GM12878 (cell line): Measurements from ENCODE around the gene ZCCHC13. TPM values are rescaled to one million over a fixed set of nuclear protein-coding genes. Genes with fewer than 3 reads are reported as not detected.

Source experiments
- BACH1 ChIP-seq: fragments of 450-650 bp; IDR thresholded peaks from 2 replicates; pipeline ENCODE4 v1.6.1; 2017; ENCODE audit warnings: mild to moderate bottlenecking, borderline replicate concordance
- CBFB ChIP-seq: IDR thresholded peaks from 2 replicates; pipeline ENCODE4 v1.6.1; 2016; ENCODE audit warnings: antibody characterized with exemption, low read depth
- DPF2 ChIP-seq: fragments of 450-650 bp; IDR thresholded peaks from 2 replicates; pipeline ENCODE4 v1.6.1; 2017; ENCODE audit warnings: mild to moderate bottlenecking
- GATAD2B ChIP-seq: fragments of 450-650 bp; conservative IDR thresholded peaks from 2 replicates; pipeline ENCODE4 v1.6.1; 2017; ENCODE audit warnings: low read depth, mild to moderate bottlenecking, moderate library complexity
- HCFC1 ChIP-seq: fragments of 150-350 bp; IDR thresholded peaks from 2 replicates; pipeline ENCODE4 v1.6.1; 2014; ENCODE audit warnings: low read length
- HDAC2 ChIP-seq: fragments of 200-600 bp; sonication (generic); IDR thresholded peaks from 2 replicates; pipeline ENCODE4 v1.6.1; 2017
- HDGF ChIP-seq: fragments of 450-650 bp; IDR thresholded peaks from 2 replicates; pipeline ENCODE4 v1.6.1; 2016; ENCODE audit warnings: antibody characterized with exemption
- HSF1 ChIP-seq: fragments of 150-350 bp; IDR thresholded peaks from 2 replicates; pipeline ENCODE4 v1.6.1; 2014; ENCODE audit warnings: mild to moderate bottlenecking, low read depth, low read length
- KDM1A ChIP-seq: fragments of 200-600 bp; sonication (generic); IDR thresholded peaks from 2 replicates; pipeline ENCODE4 v1.6.1; 2016; ENCODE audit warnings: borderline replicate concordance
- MAX ChIP-seq: IDR thresholded peaks from 2 replicates; pipeline ENCODE4 v1.6.1; 2012; ENCODE audit warnings: low read depth, low read length, improper control_type of control experiment
- MEF2A ChIP-seq: IDR thresholded peaks from 2 replicates; pipeline ENCODE4 v1.6.1; 2011; ENCODE audit warnings: low read depth, mild to moderate bottlenecking, low read length, moderate library complexity; ENCODE audit not compliant: insufficient read depth
- MYC ChIP-seq: IDR thresholded peaks from 2 replicates; pipeline ENCODE4 v1.6.1; 2011; ENCODE audit warnings: mild to moderate bottlenecking, low read length, moderate library complexity, inconsistent platforms; ENCODE audit not compliant: insufficient read depth, insufficient replicate concordance, insufficient read length, severe bottlenecking
- NFIC ChIP-seq: IDR thresholded peaks from 2 replicates; pipeline ENCODE4 v1.6.1; 2012; ENCODE audit warnings: low read depth, mild to moderate bottlenecking, inconsistent platforms, low read length, moderate library complexity
- NFYB ChIP-seq: IDR thresholded peaks from 2 replicates; pipeline ENCODE4 v1.6.1; 2011; ENCODE audit warnings: low read depth, mild to moderate bottlenecking, low read length, improper control_type of control experiment, moderate library complexity; ENCODE audit not compliant: insufficient read depth
- PKNOX1 ChIP-seq: fragments of 450-650 bp; IDR thresholded peaks from 2 replicates; pipeline ENCODE4 v1.6.1; 2016; ENCODE audit warnings: mild to moderate bottlenecking
- POLR2AphosphoS2 ChIP-seq: IDR thresholded peaks from 2 replicates; pipeline ENCODE4 v1.6.1; 2011; ENCODE audit warnings: low read depth, mild to moderate bottlenecking, low read length, improper control_type of control experiment, moderate library complexity
- POLR2AphosphoS5 ChIP-seq: IDR thresholded peaks from 2 replicates; pipeline ENCODE4 v1.6.1; 2011; ENCODE audit warnings: mild to moderate bottlenecking, low read length, inconsistent platforms
- RCOR1 ChIP-seq: conservative IDR thresholded peaks from 2 replicates; pipeline ENCODE4 v1.6.1; 2012; ENCODE audit warnings: low read depth, low read length, improper control_type of control experiment
- RFX5 ChIP-seq: IDR thresholded peaks from 2 replicates; pipeline ENCODE4 v1.6.1; 2011; ENCODE audit warnings: low read depth, low read length, improper control_type of control experiment
- RUNX3 ChIP-seq: IDR thresholded peaks from 2 replicates; pipeline ENCODE4 v1.6.1; 2012; ENCODE audit warnings: low read length, inconsistent platforms
- SMC3 ChIP-seq: IDR thresholded peaks from 2 replicates; pipeline ENCODE4 v1.6.1; 2011; ENCODE audit warnings: low read length, improper control_type of control experiment, borderline replicate concordance
- SP1 ChIP-seq: IDR thresholded peaks from one replicate; pipeline ENCODE4 v1.6.1; 2011; ENCODE audit warnings: low read depth, low read length
- STAT3 ChIP-seq: IDR thresholded peaks from 2 replicates; pipeline ENCODE4 v1.6.1; 2011; ENCODE audit warnings: low read depth, low read length, improper control_type of control experiment
- ZBTB11 ChIP-seq: fragments of 450-650 bp; formaldehyde crosslinking; IDR thresholded peaks from 2 replicates; pipeline ENCODE4 v1.5.0; 2022; ENCODE audit warnings: mild to moderate bottlenecking, missing genetic modification characterization
- polyA plus RNA-seq, 11 experiments: library from polyadenylated mRNA; depleted of rRNA in 4 of 11; unstranded in 6 of 11; stranded (reverse) in 5 of 11; fragments of >200 nt; fragmentation: Nextera tagmentation in 4 of 11; fragmentation: Illumina TruSeq in 1 of 11; extraction: Ambion mirVana in 4 of 11; extraction: Trizol in 1 of 11; gene quantifications; 1 replicate in 1 of 11; 2 replicates in 10 of 11; pipeline versions ENCODE4 v1.2.1 to v1.2.3, GENCODE V29; 2011 to 2016; ENCODE audit warnings: inconsistent platforms in 2 of 11, missing spikeins in 2 of 11, low read depth in 1 of 11
- total RNA-seq, 4 experiments: library from RNA; depleted of rRNA in 3 of 4; stranded (reverse); fragments of >200 nt in 3 of 4; fragmentation: Illumina TruSeq in 1 of 4; extraction: Trizol in 1 of 4; gene quantifications; 2 replicates each; pipeline versions ENCODE4 v1.2.1 to v1.2.3, GENCODE V29; 2013 to 2021

ZCCHC13 gene
- total and polyA plus RNA-seq, 10 of the 15 experiments (the other 5 are each of a cell fraction or from before 2014, with no cell fraction given): not detected

GRCh38 chrX:74291964-74292807, 11.8 kb upstream of the ZCCHC13 start (continued):
- TF ChIP-seq SP1 (no peak), HDAC2 (no peak), HCFC1 (no peak), HDGF (peak; percentile 69; the same call in 1 of the 2 replicates), HSF1 (no peak), GATAD2B (no peak), POLR2AphosphoS2 (no peak), KDM1A (no peak), SMC3 (no peak), POLR2AphosphoS5 (peak; percentile 84), RCOR1 (no peak), PKNOX1 (peak; percentile 74), RFX5 (no peak), RUNX3 (no peak), CBFB (no peak), DPF2 (no peak), MYC (no peak), BACH1 (no peak), STAT3 (no peak), NFYB (no peak), NFIC (no peak), MAX (no peak), ZBTB11 (CRISPR knock-in tag) (no peak), MEF2A (no peak)
